ENCODE measurements around the gene TXNIP.

The TXNIP gene

GRCh38 chr1:146012703-146013558 lies 16.6 kb upstream of the TXNIP start:
- peak; percentile 82 for ATAC-seq
- TF ChIP-seq PATZ1 (CRISPR knock-in tag; IDR thresholded peaks at IDR 0.05; ENCODE audit: borderline replicate concordance) (no peak), CREB5 (CRISPR knock-in tag; IDR thresholded peaks at IDR 0.05; ENCODE audit: low read depth) (no peak), OSR1 (CRISPR knock-in tag; IDR thresholded peaks at IDR 0.05) (no peak), RARB (CRISPR knock-in tag; IDR thresholded peaks at IDR 0.05) (no peak), ESRRG (CRISPR knock-in tag; IDR thresholded peaks at IDR 0.05) (no peak), TOX (CRISPR knock-in tag; IDR thresholded peaks at IDR 0.05; ENCODE audit: borderline replicate concordance) (no peak), ZNF70 (CRISPR knock-in tag; IDR thresholded peaks at IDR 0.05) (no peak), ZC3H10 (CRISPR knock-in tag; IDR thresholded peaks at IDR 0.05) (no peak), ZNF565 (CRISPR knock-in tag; conservative IDR thresholded peaks at IDR 0.05; ENCODE audit: low read depth) (no peak), TSHZ2 (CRISPR knock-in tag; IDR thresholded peaks at IDR 0.05) (no peak), ISL1 (CRISPR knock-in tag; IDR thresholded peaks at IDR 0.05) (no peak), SNAI2 (CRISPR knock-in tag; IDR thresholded peaks at IDR 0.05) (no peak)

- no peak for ATAC-seq
- TF ChIP-seq ZNF70 (CRISPR knock-in tag; IDR thresholded peaks at IDR 0.05) = no peak
- TF ChIP-seq TCF4 (CRISPR knock-in tag; IDR thresholded peaks at IDR 0.05; ENCODE audit: borderline replicate concordance) = no peak
- no peak for TF ChIP-seq CREB5 (CRISPR knock-in tag; IDR thresholded peaks at IDR 0.05; ENCODE audit: low read depth)
- no peak for TF ChIP-seq CSRNP3 (CRISPR knock-in tag; IDR thresholded peaks at IDR 0.05)
- TF ChIP-seq SNAI2 (CRISPR knock-in tag; IDR thresholded peaks at IDR 0.05) = no peak
- no peak for TF ChIP-seq ZNF565 (CRISPR knock-in tag; conservative IDR thresholded peaks at IDR 0.05; ENCODE audit: low read depth)
- TF ChIP-seq PPARA (CRISPR knock-in tag; IDR thresholded peaks at IDR 0.05; ENCODE audit: borderline replicate concordance) = no peak
- no peak for TF ChIP-seq TOX (CRISPR knock-in tag; IDR thresholded peaks at IDR 0.05; ENCODE audit: borderline replicate concordance)
- no peak for TF ChIP-seq ARNTL (CRISPR knock-in tag; IDR thresholded peaks at IDR 0.05; ENCODE audit: borderline replicate concordance, low read depth)
- no peak for TF ChIP-seq ZFP3 (CRISPR knock-in tag; IDR thresholded peaks at IDR 0.05)
- no peak for TF ChIP-seq GLIS3 (CRISPR knock-in tag; IDR thresholded peaks at IDR 0.05)
Measured at GRCh38 chr1:146010126-146010738, 13.9 kb upstream of the TXNIP start.

- ATAC-seq = no peak
- no peak for TF ChIP-seq CSRNP3 (CRISPR knock-in tag; IDR thresholded peaks at IDR 0.05)
- no peak for TF ChIP-seq BACH2 (CRISPR knock-in tag; IDR thresholded peaks at IDR 0.05; ENCODE audit: borderline replicate concordance)
- no peak for TF ChIP-seq CSDC2 (CRISPR knock-in tag; IDR thresholded peaks at IDR 0.05)
- no peak for TF ChIP-seq TOX (CRISPR knock-in tag; IDR thresholded peaks at IDR 0.05; ENCODE audit: borderline replicate concordance)
- TF ChIP-seq PATZ1 (CRISPR knock-in tag; IDR thresholded peaks at IDR 0.05; ENCODE audit: borderline replicate concordance) = no peak
- TF ChIP-seq RARB (CRISPR knock-in tag; IDR thresholded peaks at IDR 0.05) = no peak
- no peak for TF ChIP-seq ZFP30 (CRISPR knock-in tag; IDR thresholded peaks at IDR 0.05)
- TF ChIP-seq ESRRG (CRISPR knock-in tag; IDR thresholded peaks at IDR 0.05) = no peak
- TF ChIP-seq ARNTL (CRISPR knock-in tag; IDR thresholded peaks at IDR 0.05; ENCODE audit: borderline replicate concordance, low read depth) = no peak
Measured at GRCh38 chr1:146007489-146008133, 11.2 kb upstream of the TXNIP start.

All from SK-N-SH treated with all-trans-retinoic acid at 6 μM for 48 hours (cell line).